Fibroblast of upper back skin (primary cell): ENCODE measurements around the gene ACAD10.
"Not testable (repeated sequence)": the region's sequence is repeated elsewhere in the genome, so short reads cannot be mapped to it uniquely, and the experiment has no call there.

Experiments used
- DNase-seq: peaks from one replicate; pipeline ENCODE4 v3.0.0-alpha.2; 2013

ACAD10 gene

GRCh38 chr12:111754671-111755070 is 68.8 kb downstream of the ACAD10 start:
- DNase-seq, result no peak

DNA sequence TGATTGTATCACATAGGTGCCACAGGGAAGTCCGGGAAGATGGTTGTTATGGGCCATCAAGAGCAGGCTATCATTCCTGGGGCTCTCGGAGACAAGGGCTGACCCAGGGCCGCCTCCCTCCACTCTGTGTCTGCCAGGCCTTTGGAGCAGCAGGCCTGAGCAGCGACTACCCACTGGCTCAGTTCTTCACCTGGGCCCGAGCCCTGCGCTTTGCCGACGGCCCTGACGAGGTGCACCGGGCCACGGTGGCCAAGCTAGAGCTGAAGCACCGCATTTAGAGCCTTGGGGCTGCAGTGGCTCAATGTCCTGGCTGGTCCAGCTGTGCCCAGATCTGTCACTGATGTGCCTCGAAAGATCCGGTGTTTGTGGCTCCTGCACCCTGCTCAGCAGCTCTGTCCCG is 70.3 kb downstream of the ACAD10 start:
- DNase-seq, result no peak

DNA sequence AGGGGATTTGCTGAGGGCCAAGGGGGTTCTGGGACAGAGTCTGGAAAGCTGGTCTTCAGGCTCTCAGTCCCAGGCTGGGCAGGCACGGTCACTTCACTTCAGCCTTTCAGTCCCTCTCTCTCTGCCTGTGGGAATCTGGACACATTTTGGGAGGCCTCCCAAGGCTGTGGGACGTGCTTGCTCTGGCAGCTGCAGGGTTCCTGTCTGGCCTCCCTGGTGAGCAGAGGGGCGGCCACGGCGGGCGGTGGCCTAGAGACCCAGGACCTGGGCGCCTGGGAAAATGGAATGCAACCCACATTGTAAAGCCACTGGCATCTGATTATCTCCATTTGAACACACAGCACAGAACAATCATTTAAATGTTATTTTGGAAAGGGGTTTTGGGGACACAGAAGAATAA is 70.8 kb downstream of the ACAD10 start:
- DNase-seq, result no peak

DNA sequence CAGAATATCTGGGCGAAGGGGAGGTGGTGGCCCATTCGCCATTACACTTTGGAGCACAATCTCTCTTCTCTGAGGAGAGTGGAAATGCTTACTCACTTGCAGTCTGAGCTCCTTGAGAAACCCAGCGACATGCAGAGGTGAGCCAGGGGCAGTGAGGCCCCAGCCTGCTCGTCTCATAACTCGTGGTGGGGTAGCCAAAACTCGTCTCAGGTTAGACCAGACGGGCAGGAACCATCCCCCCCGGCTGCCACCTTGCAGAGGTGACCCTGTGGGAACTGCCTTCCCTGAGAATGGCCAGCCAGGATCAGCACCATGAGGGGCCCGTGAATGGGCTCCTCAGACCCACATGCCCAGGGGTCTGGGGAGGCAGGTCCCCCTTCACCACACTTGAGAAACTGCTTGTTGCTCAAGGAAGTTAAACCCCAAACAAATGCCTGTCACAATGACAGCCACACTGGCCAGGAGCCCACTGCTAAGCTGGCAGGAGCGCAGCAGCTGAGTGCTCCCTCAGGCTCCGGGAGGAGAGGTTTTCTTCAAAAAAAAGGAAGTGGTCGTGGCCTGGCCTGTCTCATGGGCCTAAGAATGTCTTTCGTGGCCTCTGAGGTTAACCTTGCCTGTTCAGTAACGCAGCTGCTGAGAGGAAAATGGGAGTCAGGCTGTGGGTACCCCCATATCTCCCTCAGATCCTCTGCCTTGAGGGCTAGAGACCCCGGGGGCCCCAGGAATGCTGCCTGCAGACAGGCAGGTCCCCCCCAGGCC is 71.7 kb downstream of the ACAD10 start:
- DNase-seq, result peak; percentile 47

DNA sequence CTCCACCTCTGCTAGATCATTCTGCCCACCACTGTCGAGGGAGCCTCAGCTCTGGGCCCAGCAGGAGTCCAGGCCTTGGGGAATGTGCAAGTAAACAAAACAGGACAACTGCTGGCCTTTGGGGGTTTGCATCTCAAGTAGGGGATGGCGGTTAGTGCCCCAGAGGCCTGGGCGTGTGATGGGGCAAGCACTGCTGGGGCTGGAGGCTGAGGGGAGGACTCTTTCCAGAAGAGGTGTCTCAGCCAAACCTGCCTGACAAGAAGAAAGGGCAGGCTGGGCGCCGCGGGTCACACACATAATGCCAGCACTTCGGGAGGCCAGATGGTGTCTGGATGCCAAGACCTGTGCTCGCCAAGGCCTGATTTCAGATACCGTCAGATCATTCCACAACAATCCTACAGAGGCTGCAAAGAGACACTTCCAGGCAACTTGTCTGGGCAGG is 72.3 kb downstream of the ACAD10 start:
- DNase-seq, result no peak

DNA sequence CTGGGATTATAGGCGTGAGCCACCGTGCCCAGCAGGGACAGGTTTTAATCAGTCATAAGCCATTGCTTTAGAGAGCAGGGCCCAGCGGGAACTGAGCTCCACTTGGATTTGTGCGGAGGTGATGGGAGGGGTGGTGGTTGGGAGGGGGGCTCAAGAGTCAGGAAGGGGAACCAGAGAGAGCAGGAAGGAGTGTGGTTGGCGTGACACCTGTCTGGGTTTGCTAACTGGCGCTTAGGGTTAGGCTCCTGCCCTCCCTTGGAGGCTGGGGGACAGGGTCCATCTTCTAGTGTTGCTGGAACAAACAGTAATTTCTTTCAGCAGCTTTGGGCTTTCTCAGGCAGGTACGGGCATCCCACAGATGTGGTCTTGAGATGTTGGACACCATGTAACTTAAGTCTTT is 73.4 kb downstream of the ACAD10 start:
- no peak for DNase-seq

DNA sequence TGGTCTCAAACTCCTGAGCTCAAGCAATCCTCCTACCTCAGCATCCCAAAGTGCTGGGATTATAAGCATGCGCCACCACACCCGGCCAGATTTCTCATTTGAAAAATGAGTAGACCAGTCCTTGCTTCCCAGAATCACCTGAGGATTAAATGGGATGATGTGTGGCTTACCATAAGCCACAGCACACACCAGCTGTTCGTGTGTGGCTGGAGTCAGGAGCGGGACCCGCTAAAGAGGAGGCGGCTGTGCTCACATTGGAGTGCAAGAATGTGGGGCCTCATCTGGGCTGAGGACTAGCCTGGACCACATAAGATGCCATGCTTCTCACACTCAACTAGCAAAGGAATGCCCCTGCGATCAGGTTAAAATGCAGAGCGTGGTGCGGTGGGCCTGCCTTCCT is 74.1 kb downstream of the ACAD10 start:
- DNase-seq, result no peak

DNA sequence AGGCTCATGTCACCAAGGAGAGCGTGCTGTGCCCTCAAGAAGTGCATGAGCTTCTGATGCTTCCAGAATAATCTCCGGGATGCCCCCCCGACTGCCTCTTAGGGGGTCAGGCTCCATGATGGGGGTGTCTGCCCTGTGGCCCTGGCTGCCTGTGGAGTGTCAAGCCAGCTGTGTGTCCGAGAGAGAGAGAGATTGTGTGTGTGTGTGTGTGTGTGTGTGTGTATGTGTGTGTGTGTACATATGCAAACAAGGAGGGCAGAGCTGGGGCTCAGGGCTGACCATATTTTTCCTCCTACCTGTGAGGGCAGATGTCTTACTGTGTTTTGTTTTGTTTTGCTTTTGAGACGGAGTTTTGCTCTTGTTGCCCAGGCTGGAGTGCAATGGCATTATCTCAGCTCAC is 75.2 kb downstream of the ACAD10 start:
- DNase-seq, result no peak

- no peak for DNase-seq
These were observed 75.9 kb downstream of the ACAD10 start for GRCh38 chr12:111761706-111762105.

DNA sequence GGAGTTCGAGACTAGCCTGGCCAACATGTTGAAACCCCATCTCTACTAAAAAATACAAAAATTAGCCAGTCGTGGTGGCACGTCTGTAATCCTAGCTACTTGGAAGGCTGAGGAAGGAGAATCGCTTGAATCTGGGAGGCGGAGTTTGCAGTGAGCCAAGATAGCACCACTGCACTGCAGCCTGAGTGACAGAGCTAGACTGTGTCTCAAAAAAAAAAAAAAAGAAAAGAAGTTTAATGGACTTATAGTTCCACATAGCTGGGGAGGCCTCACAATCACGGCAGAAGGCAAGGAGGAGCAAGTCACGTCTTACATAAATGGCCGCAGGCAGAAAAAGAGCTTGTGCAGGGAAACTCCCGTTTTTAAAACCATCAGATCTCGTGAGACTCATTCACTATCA is 77.7 kb downstream of the ACAD10 start:
- DNase-seq, result not testable (repeated sequence)

DNA sequence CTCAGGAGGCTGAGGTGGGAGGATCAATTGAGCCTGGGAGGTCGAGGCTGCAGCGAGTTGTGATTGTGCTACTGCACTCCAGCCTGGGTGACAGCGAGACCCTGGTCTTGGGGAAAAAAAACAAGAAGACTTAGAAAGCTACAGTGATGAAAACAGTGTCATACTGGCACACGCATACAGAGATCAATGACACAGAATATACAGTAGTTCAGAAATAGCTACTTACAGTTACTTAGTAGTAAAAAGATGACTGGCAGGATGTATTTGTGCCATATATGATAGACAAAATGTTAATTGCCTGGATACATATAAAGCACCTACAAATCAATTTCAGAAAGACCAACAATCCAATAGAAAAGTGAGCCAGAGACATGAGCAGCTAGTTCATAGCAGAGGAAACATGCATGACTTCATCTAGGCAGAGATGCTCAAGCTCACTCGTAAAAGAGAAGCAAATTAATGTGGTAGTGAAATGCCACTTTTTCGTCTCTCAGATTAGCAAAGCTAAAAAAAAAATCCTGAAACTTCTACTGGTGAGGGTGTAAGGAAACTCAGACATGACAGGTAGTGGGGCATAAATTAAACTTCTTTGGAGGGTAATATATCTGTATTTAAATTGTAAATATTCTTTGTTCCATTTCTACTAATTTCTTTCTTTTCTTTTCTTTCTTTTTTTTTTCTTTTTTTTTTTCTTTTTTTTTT is 78.4 kb downstream of the ACAD10 start:
- no peak for DNase-seq

DNA sequence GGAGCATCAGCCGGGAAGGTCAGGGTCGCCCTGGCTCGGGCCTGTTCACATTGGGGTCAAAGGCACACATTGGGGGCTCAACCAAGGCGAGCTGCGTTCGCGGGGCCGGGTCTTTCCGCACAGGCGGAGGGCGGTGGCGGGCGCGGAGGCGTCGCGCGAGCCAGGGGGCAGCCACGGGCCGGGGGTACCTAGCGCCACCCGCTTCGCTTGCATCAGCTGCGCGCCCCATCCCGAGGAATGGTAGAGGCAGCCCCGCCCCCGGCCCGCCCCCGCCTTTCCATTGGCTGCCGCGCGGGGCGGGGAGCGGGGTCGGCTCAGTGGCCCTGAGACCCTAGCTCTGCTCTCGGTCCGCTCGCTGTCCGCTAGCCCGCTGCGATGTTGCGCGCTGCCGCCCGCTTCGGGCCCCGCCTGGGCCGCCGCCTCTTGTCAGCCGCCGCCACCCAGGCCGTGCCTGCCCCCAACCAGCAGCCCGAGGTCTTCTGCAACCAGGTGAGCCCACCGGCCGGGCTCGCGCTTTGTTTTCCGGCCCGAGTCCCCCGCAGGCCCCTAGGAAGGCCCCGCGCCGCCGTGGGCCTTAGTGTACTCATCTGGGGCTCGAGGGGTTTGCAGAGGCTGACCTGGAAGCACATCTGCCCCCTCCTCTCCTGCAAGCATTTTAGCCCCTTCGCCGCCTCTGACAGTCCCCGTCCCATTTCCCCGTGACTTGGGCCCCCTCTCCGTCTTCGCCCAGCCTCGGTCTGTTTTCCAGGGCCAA is 80.9 kb downstream of the ACAD10 start, which contains the start of gene ALDH2:
TSS of gene ALDH2 (plus strand) at position 326 of the 754 bp plus-strand sequence. CDS start at position 376, 50 bp downstream.
- DNase-seq, result peak; percentile 73

GRCh38 chr12:111767362-111768158 is 81.7 kb downstream of the ACAD10 start:
- peak; percentile 30 for DNase-seq

DNA sequence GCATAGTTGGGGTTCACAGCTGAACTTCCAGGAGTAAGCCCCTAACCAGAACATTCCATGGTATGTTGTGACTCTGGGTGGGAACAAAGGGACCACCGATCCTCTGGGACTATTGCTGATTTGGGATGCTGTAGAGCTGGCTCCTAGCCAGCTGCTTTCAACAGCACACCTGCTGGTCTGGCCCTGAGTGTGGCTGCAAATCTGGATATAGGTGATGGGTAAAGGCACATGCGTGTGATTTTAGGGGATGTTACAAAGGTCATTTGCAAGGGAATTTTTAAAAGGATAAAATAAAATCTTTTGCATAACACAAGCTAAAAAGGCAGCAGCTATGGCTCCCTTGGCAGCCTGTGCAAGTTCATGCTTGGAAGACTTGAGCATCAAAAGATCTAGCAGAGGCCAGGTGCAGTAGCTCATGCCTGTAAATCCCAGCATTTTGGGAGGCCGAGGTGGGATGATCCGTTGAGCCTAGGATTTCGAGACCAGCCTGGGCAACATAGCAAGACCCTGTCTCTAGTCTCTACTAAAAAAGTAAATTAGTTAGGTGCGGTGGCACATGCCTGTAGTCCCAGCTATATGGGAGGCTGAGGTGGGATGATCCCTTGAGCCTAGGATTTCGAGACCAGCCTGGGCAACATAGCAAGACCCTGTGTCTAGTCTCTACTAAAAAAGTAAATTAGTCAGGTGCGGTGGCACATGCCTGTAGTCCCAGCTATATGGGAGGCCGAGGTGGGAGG is 82.5 kb downstream of the ACAD10 start:
- DNase-seq, result no peak

- DNase-seq, result no peak
These were observed 83.7 kb downstream of the ACAD10 start for GRCh38 chr12:111769599-111769998.

- peak; percentile 83 for DNase-seq
These were observed 88.1 kb downstream of the ACAD10 start for GRCh38 chr12:111773801-111774551.

GRCh38 chr12:111775205-111776193 is 89.6 kb downstream of the ACAD10 start:
- DNase-seq, result peak; percentile 62

DNA sequence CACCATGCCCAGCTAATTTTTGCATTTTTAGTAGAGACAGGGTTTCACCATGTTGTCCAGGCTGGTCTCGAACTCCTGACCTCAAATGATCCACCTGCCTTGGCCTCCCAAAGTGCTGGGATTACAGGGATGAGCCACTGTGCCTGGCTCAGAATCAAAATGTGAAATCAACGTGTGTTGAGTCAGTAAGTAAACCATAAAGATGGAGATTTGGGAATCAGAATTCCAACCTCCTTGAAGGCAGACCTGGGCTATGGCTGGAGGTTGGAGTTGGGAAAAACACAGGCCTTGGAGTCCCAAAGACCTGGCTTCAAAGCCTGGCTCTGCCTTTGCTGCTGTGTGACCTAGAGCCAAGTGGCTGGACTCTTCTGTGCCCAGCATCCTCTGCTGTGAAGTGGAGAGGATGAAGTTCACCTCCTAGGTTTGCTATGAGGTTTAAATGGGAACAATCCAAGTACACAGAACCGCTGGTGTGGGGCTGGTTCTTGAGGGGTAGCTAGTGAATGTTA is 91.0 kb downstream of the ACAD10 start:
- DNase-seq, result no peak

DNA sequence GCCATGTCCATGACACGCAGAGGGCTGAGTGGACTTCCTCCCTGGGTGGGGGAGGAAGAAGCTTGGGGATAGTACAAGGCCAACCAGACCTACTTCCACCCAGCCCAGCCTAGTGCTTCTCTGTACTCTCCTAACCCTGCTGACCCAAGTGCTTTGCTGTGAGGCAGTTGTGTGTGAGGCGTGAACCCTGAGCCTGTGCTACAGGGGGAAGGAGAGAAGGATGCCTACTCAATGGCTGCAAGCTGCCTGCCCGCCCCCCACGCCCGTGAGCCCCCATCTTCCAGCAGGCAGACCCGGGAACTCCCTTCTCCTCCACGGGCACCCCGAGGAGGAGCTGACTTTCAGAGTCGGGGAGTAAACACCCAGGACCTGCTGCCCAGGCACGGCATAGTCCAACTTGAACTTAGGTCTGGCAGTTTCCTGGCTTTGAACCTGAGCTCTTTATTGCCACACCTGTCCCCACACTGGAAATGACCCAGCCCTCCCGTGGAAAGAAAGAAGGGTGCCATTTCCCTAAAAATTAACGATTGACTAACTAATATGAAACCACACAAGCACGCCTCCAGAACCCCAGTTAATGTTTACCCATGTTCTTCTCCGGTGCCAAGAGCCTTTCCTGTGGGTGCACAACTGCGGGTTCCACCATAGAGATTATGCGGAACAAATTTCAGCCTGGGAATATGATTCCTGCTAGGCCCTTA is 91.6 kb downstream of the ACAD10 start:
- no peak for DNase-seq
